ENCODE results near the gene APBA2. TPM values are rescaled to one million over a fixed set of nuclear protein-coding genes. Genes with fewer than 3 reads are reported as not detected.

The APBA2 gene
- total RNA-seq, 4 donors from 2014 or later = 1.1 to 2.4 (median 1.3) TPM

- TF ChIP-seq, protein P1, sequence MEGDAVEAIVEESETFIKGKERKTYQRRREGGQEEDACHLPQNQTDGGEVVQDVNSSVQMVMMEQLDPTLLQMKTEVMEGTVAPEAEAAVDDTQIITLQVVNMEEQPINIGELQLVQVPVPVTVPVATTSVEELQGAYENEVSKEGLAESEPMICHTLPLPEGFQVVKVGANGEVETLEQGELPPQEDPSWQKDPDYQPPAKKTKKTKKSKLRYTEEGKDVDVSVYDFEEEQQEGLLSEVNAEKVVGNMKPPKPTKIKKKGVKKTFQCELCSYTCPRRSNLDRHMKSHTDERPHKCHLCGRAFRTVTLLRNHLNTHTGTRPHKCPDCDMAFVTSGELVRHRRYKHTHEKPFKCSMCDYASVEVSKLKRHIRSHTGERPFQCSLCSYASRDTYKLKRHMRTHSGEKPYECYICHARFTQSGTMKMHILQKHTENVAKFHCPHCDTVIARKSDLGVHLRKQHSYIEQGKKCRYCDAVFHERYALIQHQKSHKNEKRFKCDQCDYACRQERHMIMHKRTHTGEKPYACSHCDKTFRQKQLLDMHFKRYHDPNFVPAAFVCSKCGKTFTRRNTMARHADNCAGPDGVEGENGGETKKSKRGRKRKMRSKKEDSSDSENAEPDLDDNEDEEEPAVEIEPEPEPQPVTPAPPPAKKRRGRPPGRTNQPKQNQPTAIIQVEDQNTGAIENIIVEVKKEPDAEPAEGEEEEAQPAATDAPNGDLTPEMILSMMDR (IDR thresholded peaks at IDR 0.05; ENCODE audit: low read depth) = no peak
Observed at GRCh38 chr15:28944696-28945300, 59.0 kb downstream of the APBA2 start.

- TF ChIP-seq, protein P1 (IDR thresholded peaks at IDR 0.05; ENCODE audit: low read depth) = no peak
Observed at GRCh38 chr15:28945626-28946230, 60.0 kb downstream of the APBA2 start.

DNA sequence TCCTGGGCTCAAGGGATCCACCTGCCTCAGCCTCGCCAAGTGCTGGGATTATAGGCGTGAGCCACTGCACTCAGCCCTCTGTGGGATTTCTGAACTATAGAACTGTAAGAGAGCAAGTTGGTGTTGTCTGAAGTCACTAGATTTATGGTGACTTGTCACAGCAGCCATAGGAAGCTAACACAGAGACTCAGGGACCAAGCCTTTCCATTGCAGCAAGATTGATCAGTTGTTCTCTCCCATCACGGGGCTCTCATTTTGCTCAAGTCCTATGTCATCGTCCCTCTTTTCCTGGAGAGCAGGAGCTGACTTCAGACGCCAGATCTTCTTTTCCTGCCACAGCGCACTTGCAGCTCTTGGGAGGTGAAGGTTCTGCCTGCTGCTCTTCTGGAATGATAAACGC, 61.0 kb downstream of the APBA2 start:
- TF ChIP-seq, protein P1 (IDR thresholded peaks at IDR 0.05; ENCODE audit: low read depth) = no peak

DNA sequence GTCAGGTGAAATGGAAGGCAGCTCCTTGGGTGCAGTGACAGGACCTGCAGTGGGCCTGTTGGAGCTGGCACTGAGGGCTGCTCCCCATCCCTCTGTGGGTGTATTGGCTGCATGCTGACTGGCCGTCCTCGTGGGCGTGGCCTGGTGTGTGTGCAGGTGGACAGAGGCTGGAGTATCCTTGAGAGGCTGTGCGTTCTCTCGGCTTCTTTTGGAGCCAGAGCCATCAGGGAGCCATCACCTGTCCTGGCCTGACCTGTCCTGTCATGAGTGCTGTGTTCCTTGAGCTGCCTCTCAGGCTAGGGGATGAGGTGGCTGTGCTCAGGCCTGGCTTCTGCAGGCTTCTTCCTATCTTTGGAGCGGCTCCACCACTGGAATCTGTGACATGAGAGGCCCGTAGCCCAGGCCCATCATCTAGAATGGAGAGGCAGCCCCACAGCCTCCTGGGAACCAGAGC, 61.5 kb downstream of the APBA2 start:
- TF ChIP-seq, protein P1 (IDR thresholded peaks at IDR 0.05; ENCODE audit: low read depth) = no peak

DNA sequence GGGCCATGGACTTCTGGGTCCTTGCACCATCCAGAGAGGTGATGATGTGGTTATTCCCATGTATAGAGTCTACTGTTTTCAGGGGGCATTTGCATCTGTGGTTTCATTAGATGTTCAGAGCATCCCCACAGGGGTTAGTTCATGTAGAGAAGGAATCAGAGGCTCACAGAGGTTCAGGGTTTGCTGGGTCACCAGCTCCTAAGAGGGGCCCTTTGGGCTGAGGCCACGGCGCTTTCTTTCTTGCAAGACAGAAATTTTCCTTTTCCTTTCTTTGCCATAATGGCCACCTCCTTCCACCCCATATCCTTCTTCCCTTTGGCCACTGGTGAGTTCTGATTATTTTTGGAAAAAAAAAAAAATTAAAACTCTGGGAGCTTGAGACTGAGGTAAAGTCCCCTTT, 62.3 kb downstream of the APBA2 start:
- TF ChIP-seq, protein P1 (IDR thresholded peaks at IDR 0.05; ENCODE audit: low read depth) = no peak

- TF ChIP-seq, protein P1 (IDR thresholded peaks at IDR 0.05; ENCODE audit: low read depth) = no peak
Observed at GRCh38 chr15:28950916-28951315, 65.1 kb downstream of the APBA2 start.

DNA sequence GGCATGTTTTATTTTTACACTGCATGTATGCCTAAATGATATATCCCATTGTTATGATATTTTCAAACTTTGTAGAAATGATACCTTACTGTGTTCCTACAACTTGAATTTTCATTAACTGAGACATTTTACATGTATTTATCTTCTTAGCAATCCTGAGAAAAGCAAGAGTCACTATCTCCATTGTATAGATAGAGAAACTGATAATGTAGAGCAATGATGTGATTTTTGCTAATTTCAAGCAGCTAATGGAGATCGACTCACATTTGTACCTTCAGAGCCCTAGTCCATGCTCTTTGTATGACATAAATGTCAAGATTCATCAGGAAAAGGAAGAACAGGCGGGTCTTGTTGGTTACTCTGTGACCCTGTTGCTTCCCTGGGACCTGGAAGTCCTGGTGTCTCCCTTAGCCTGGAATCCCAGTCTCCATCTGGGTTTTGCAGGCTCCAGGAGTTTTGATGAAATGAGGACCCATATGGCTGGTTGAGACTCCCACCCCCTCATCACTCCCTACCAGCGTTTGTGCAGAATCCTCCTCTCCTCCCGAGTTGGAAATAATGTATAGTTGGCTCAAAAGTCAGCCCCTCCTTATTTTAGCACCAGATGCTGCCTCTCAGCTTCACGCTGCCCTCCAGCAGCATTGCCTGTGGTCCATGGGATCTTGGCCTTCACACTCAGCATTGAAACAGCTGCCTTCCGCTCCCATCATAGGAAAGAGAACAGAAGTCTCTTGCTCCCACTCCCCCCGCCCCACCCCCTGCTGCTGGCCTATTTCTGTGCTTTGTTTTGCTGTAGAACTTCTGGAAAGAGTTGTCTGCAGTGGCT, 67.1 kb downstream of the APBA2 start:
- TF ChIP-seq, protein P1 (IDR thresholded peaks at IDR 0.05; ENCODE audit: low read depth) = no peak

Data from subcutaneous adipose tissue (tissue), 4 donors.